HCT116 (cell line): ENCODE measurements around the gene GNAI2. TPM values are rescaled to one million over a fixed set of nuclear protein-coding genes. Genes with fewer than 3 reads are reported as not detected.

Experiments
- ATAC-seq: fragments of 200-7000 bp; cut with Tn5 transposase; 2 replicates; pipeline ENCODE4 v1.9.1; 2020; ENCODE audit warnings: mild to moderate bottlenecking, moderate library complexity
- BruUV-seq: library from RNA; stranded (reverse); fragments of 400-500 nt; replicated peaks from 2 replicates; lab custom pipeline; 2021; lab: Mats Ljungman, UMichigan
- CTCF ChIA-PET: fragments of 300-600 bp; sonication (Branson Sonifier 250); formaldehyde crosslinking; loops from one replicate; lab custom pipeline; 2021; ENCODE audit warnings: antibody characterized with exemption; lab: Charles Lee
- POLR2A ChIA-PET: fragments of 300-600, 350-600 bp; sonication (Branson Sonifier 250); formaldehyde crosslinking; loops from one replicate; lab custom pipeline; 2021; ENCODE audit warnings: antibody characterized with exemption; lab: Charles Lee
- RAD21 ChIA-PET, 2 experiments: fragments of 300-600 bp; sonication (Branson Sonifier 250); formaldehyde crosslinking; loops; one replicate each; lab custom pipeline; 2023; ENCODE audit warnings: low total read pairs in 2 of 2; ENCODE audit not compliant: uncharacterized antibody in 2 of 2, unreplicated experiment in 2 of 2, low non-redundant PET in 1 of 2; lab: Charles Lee
- DNase-seq: peaks from one replicate; pipeline ENCODE4 v3.0.0-alpha.2; 2010; ENCODE audit warnings: low read depth, low spot score
- H2AFZ ChIP-seq: fragments of 200-600 bp; shearing (Covaris generic), sonication (generic); 2 replicates; pipeline ENCODE4 v1.6.1; 2017; ENCODE audit warnings: low read depth, mixed run types, mixed read lengths, antibody characterized with exemption, low read length; ENCODE audit not compliant: poor library complexity, severe bottlenecking
- H3K27ac ChIP-seq: 2 replicates; pipeline ENCODE4 v1.5.1; 2012; ENCODE audit warnings: low read depth, low read length
- H3K27me3 ChIP-seq: fragments of 200-600 bp; sonication (generic); 2 replicates; pipeline ENCODE4 v1.6.1; 2016; ENCODE audit warnings: mixed run types, low read length, mixed read lengths; ENCODE audit not compliant: insufficient read depth
- H3K36me3 ChIP-seq, 2 experiments: fragments of 200-500 bp in 1 of 2; fragments of 200-600 bp in 1 of 2; sonication (Bioruptor generic) in 1 of 2; sonication (generic) in 1 of 2; 2 replicates each; pipeline versions ENCODE4 v1.5.1 to v1.6.1; 2014 to 2016; ENCODE audit warnings: low read length in 2 of 2, inconsistent platforms in 1 of 2, mixed read lengths in 1 of 2, mixed run types in 1 of 2; ENCODE audit not compliant: insufficient read depth in 2 of 2, control insufficient read depth in 1 of 2
- H3K4me1 ChIP-seq, 2 experiments: fragments of 200-600 bp in 1 of 2; sonication (generic) in 1 of 2; 2 replicates each; pipeline versions ENCODE4 v1.5.1 to v1.6.1; 2012 to 2017; ENCODE audit warnings: low read length in 2 of 2, inconsistent platforms in 1 of 2, mild to moderate bottlenecking in 1 of 2, mixed read lengths in 1 of 2, mixed run types in 1 of 2, moderate library complexity in 1 of 2; ENCODE audit not compliant: insufficient read depth in 2 of 2, control insufficient read depth in 1 of 2
- H3K4me2 ChIP-seq: fragments of 200-600 bp; sonication (generic); 2 replicates; pipeline ENCODE4 v1.6.1; 2017; ENCODE audit warnings: mixed run types, low read length, mixed read lengths
- H3K4me3 ChIP-seq, 2 experiments: fragments of 200-600 bp in 1 of 2; sonication (generic) in 1 of 2; replicated peaks in 1 of 2; 2 replicates each; pipeline ENCODE4 v1.5.1; 2011 to 2016; ENCODE audit warnings: low read length in 2 of 2, control low read depth in 1 of 2, low read depth in 1 of 2, mild to moderate bottlenecking in 1 of 2, mixed read lengths in 1 of 2, mixed run types in 1 of 2
- H3K79me2 ChIP-seq: fragments of 200-600 bp; sonication (generic); 2 replicates; pipeline ENCODE4 v1.6.1; 2017; ENCODE audit warnings: mild to moderate bottlenecking, mixed run types, low read length, moderate library complexity, mixed read lengths; ENCODE audit not compliant: insufficient read depth
- H3K9ac ChIP-seq: fragments of 200-600 bp; sonication (generic); 2 replicates; pipeline ENCODE4 v1.6.1; 2016; ENCODE audit warnings: low read length, mixed read lengths
- H3K9me2 ChIP-seq: fragments of 200-600 bp; sonication (generic), shearing (Covaris generic); 2 replicates; pipeline ENCODE4 v1.6.1; 2017; ENCODE audit warnings: mixed run types, mild to moderate bottlenecking, moderate library complexity; ENCODE audit not compliant: insufficient read depth
- H3K9me3 ChIP-seq, 2 experiments: fragments of 200-500 bp in 1 of 2; fragments of 200-600 bp in 1 of 2; sonication (Bioruptor generic) in 1 of 2; sonication (generic) in 1 of 2; 2 replicates each; pipeline ENCODE4 v1.6.1; 2014 to 2017; ENCODE audit warnings: low read length in 2 of 2, mixed read lengths in 2 of 2, inconsistent platforms in 1 of 2, low read depth in 1 of 2, mild to moderate bottlenecking in 1 of 2, mixed run types in 1 of 2, moderate library complexity in 1 of 2; ENCODE audit not compliant: control insufficient read depth in 1 of 2, insufficient read depth in 1 of 2
- H4K20me1 ChIP-seq: fragments of 200-600 bp; sonication (generic), shearing (Covaris generic); 2 replicates; pipeline ENCODE4 v1.6.1; 2017; ENCODE audit warnings: mixed run types, mild to moderate bottlenecking, moderate library complexity; ENCODE audit not compliant: insufficient read depth
- CEBPB ChIP-seq: IDR thresholded peaks from 2 replicates; pipeline ENCODE4 v1.6.1; 2012; ENCODE audit warnings: low read depth
- CTCF ChIP-seq, 3 experiments: fragments of 200-600 bp in 1 of 3; sonication (generic) in 1 of 3; IDR thresholded peaks in 2 of 3; conservative IDR thresholded peaks in 1 of 3; 2 replicates each; pipeline ENCODE4 v1.5.1; 2012 to 2017; ENCODE audit warnings: low read depth in 2 of 3, low read length in 2 of 3, antibody characterized with exemption in 1 of 3, borderline replicate concordance in 1 of 3, control low read depth in 1 of 3, mild to moderate bottlenecking in 1 of 3, mixed read lengths in 1 of 3, mixed run types in 1 of 3, moderate library complexity in 1 of 3; ENCODE audit not compliant: insufficient read depth in 1 of 3
- EGR1 ChIP-seq: IDR thresholded peaks from 2 replicates; pipeline ENCODE4 v1.6.1; 2012; ENCODE audit warnings: low read depth
- ELF1 ChIP-seq: IDR thresholded peaks from 2 replicates; pipeline ENCODE4 v1.6.1; 2012; ENCODE audit warnings: low read depth, borderline replicate concordance
- EZH2phosphoT487 ChIP-seq: fragments of 200-600 bp; IDR thresholded peaks from 2 replicates; pipeline ENCODE4 v1.6.1; 2018; ENCODE audit warnings: antibody characterized with exemption, borderline replicate concordance
- MAX ChIP-seq: IDR thresholded peaks from 2 replicates; pipeline ENCODE4 v1.6.1; 2012
- RAD21 ChIP-seq: IDR thresholded peaks from 2 replicates; pipeline ENCODE4 v1.6.1; 2012; ENCODE audit warnings: low read depth, mild to moderate bottlenecking
- REST ChIP-seq: IDR thresholded peaks from 2 replicates; pipeline ENCODE4 v1.6.1; 2012; ENCODE audit warnings: low read depth
- YY1 ChIP-seq: IDR thresholded peaks from 2 replicates; pipeline ENCODE4 v1.6.1; 2011; ENCODE audit warnings: low read length, low read depth, moderate library complexity, mild to moderate bottlenecking; ENCODE audit not compliant: insufficient replicate concordance; ENCODE audit errors: extremely low read depth
- ZBTB33 ChIP-seq: IDR thresholded peaks from 2 replicates; pipeline ENCODE4 v1.6.1; 2011; ENCODE audit warnings: mild to moderate bottlenecking, low read length, moderate library complexity; ENCODE audit not compliant: insufficient replicate concordance; ENCODE audit errors: extremely low read depth
- ZFX ChIP-seq: fragments of 450-650 bp; IDR thresholded peaks from 2 replicates; pipeline ENCODE4 v1.6.1; 2017
- ZNF274 ChIP-seq: fragments of 200-500 bp; sonication (Bioruptor generic); IDR thresholded peaks from 2 replicates; pipeline ENCODE4 v1.6.1; 2014; ENCODE audit warnings: mild to moderate bottlenecking, low read depth, low read length, inconsistent platforms
- intact Hi-C: fragments of 100-400 bp; cut with micrococcal nuclease; formaldehyde crosslinking; loops from 2 replicates; pipeline ENCODE4 v1.10.0; 2022
- total RNA-seq: library from RNA; stranded (reverse); gene quantifications from one replicate; pipeline ENCODE4 v1.2.1, GENCODE V29; 2021; ENCODE audit not compliant: unreplicated experiment

The GNAI2 gene
- total RNA-seq, 1 experiment from 2014 or later, result 170 TPM

- no peak for TF ChIP-seq CTCF (IDR thresholded peaks at IDR 0.05 in 2 of 3, conservative IDR thresholded peaks at IDR 0.05 in 1 of 3; ENCODE audit: borderline replicate concordance in 1 of 3, insufficient read depth in 1 of 3, low read depth in 2 of 3, low read length in 2 of 3)
- TF ChIP-seq RAD21, result no peak
- TF ChIP-seq ZNF274, result no peak
- TF ChIP-seq CEBPB, result no peak
- TF ChIP-seq ZFX, result no peak
- no peak for TF ChIP-seq MAX
- TF ChIP-seq ELF1, result no peak
- no peak for TF ChIP-seq YY1
These were observed 12.4 kb downstream of the GNAI2 start (continued) for GRCh38 chr3:50248387-50248786.

- Histone ChIP-seq H3K27me3 (no peaks in the 10 kb centered on the region), H3K36me3 (peaks cover 0 to 3% of the 10 kb centered on the region in 2 experiments; a peak in 2 of 4 replicates), H4K20me1 (no peaks in the 10 kb centered on the region), H3K27ac (no peak overlapping the region), H2AFZ (no peak overlapping the region), H3K4me1 (peaks cover 36 to 92% of the 10 kb centered on the region in 2 experiments), H3K9me2 (no peaks in the 10 kb centered on the region), H3K4me2 (peak overlapping the region; percentile 93; the same call in 1 of the 2 replicates), H3K9me3 (no peaks in the 10 kb centered on the region), H3K79me2 (peaks cover 75% of the 10 kb centered on the region), H3K9ac (peak overlapping the region; percentile 20; the same call in 1 of the 2 replicates), H3K4me3 (no peak overlapping the region)
- ChIA-PET CTCF (interaction anchor here (4.7 kb wide), 1 partner anchor 10 kb away, joined by 46 read pairs; no protein-coding TSS in a partner anchor), POLR2A (interaction anchor here (1.1 to 3.0 kb wide), 2 partner anchors 10 to 14 kb away, joined by 3 to 12 read pairs; partner anchors contain the start of gene GNAI2), RAD21 (no interaction called here)
- DNase-seq (no peak), ATAC-seq (no peak)
- BruUV-seq, result no TSS peak
- intact Hi-C loops, result no loop called here
- TF ChIP-seq RAD21, result no peak
- TF ChIP-seq ZBTB33, result no peak
- TF ChIP-seq MAX, result no peak
- TF ChIP-seq CTCF (IDR thresholded peaks at IDR 0.05 in 2 of 3, conservative IDR thresholded peaks at IDR 0.05 in 1 of 3; ENCODE audit: borderline replicate concordance in 1 of 3, insufficient read depth in 1 of 3, low read depth in 2 of 3, low read length in 2 of 3), result no peak
- TF ChIP-seq REST, result no peak
- no peak for TF ChIP-seq EGR1
- TF ChIP-seq EZH2phosphoT487, result no peak
- TF ChIP-seq ZNF274, result no peak
These were observed 13.5 kb downstream of the GNAI2 start for GRCh38 chr3:50249457-50249856.
